Renal pelvis (tissue), 4 donors: ENCODE measurements around the gene CPEB1. TPM values are rescaled to one million over a fixed set of nuclear protein-coding genes. Genes with fewer than 3 reads are reported as not detected.

Source experiments
- DNase-seq: peaks from one replicate; pipeline ENCODE4 v3.0.0-alpha.2; 2013
- polyA plus RNA-seq, 3 donors: library from polyadenylated mRNA; unstranded; fragments of 120-200 nt; gene quantifications; one replicate each; pipeline ENCODE4 v1.2.1, GENCODE V29; 2013; ENCODE audit not compliant: insufficient read length in 3 of 3

The CPEB1 gene
- polyA plus RNA-seq, 3 donors: 2.0 to 3.2 (median 2.3) TPM

DNA sequence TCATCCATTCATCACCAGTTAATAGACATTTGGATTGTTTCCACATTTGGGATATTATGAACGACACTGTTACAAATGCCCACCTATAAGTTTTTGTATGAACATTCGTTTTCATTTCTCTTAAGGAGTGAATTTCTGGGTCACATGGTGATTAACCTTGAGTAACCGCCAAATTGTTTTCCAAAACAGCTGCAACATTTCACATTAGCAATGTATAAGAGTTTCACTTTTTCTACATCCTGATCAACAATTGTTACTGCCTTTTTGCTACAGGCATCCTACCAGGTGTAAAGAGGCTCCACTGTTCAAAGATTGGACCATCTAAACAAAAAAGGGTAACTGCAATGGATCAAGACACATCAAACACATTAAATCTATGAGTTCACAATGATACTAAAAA, 52.0 kb downstream of the CPEB1 start:
- DNase-seq: no peak

DNA sequence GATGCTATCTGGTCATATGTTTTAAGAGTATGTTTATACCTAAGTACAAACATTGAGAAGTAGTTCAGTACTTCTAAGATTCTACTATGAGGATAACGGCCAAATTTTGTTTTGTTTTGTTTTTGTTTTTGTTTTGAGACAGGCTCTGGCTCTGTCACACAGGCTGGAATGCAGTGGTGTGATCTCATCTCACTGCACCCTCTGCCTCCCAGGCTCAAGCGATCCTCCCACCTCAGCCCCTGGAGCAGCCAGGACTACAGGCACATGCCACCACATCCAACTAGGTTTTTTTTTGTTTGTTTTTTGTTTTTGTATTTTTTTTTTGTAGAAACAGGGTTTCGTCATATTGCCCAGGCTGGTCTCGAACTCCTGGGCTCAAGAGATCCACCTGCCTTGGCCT, 59.4 kb downstream of the CPEB1 start:
- DNase-seq: no peak

- peak; percentile 14 for DNase-seq
Measured at GRCh38 chr15:82585072-82585471, 62.1 kb downstream of the CPEB1 start.

- DNase-seq: no peak
Measured at GRCh38 chr15:82580713-82581112, 66.5 kb downstream of the CPEB1 start.

DNA sequence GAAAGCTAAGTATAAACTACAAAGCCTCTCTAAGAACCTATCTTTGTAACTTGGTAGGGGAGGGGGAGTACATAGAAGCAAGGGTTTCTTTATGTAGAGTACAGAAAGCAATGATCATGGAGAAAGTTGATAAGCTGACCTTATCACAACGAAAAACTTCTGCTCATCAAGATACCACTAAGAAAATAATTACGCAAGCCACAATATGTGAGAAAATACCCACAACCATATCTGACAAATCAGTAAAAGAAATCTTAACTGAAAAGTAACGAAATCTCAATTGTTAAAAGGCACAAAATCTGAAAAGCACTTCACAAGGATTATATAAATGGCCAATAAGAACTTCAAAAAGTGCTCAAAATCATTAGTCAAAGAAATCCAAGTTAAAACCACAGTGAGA, 71.8 kb downstream of the CPEB1 start:
- DNase-seq: no peak

GRCh38 chr15:82572986-82573385, 74.2 kb downstream of the CPEB1 start:
- no peak for DNase-seq

- DNase-seq: no peak
Measured at GRCh38 chr15:82572311-82572710, 74.9 kb downstream of the CPEB1 start.

- DNase-seq: peak; percentile 71
Measured at GRCh38 chr15:82571722-82572222, 75.4 kb downstream of the CPEB1 start.

DNA sequence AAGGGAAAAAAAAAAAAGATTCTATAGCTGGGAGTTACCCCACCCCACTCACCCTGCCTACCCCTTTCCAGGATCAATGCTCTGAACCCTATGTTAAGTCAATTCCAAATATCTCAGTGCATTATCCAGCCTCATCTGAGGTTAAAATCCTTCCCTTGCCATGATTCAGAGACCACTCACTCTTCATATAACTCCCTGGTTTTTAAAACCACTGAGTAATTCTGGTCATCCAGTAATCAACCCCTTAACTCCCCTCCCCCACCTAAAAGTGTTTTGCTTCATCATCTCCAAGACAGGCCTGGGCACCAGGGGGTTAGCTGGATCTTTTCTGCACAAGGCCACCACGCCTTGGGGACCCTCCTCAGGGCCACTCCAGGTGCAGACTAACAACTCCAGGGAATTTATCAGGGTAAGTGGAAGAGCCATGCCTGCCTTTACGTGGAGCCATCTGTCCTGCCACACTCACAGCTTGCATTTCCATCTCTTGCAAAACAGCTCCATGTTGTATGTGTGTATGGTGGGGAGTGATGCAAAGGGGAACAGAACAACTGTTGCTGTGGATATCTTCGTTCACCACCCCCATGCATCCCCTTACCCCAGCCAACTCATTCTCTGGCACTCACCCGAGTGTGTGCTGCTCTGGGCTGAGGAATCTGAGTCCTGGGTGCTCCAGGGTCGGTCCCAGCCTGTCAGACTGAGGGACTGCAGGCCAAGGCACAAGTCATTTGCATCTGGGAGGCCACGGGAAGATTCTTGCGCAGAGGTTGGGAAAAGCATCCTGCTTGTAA, 76.2 kb downstream of the CPEB1 start:
- no peak for DNase-seq

GRCh38 chr15:82569834-82570233, 77.3 kb downstream of the CPEB1 start:
- DNase-seq: no peak

- DNase-seq: no peak
Measured at GRCh38 chr15:82568986-82569385, 78.2 kb downstream of the CPEB1 start.

DNA sequence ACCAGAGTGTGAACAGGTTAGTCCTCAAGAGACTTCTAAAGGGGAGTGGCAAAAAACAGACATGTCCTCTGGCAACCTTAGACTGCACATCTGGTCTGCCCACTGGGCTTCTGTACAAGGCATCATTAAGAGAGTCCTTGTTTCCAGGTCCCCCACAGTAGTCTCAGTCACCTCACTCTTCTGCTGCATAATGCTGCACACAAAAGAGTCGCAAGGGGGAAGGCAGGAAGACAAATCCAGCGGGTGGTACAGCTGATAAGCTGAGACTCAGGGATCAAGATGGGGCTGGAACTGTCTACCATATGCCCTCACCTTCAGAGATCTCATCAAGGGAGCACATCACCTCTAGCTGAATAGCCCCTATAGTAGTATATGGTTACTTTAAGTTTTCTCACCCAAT, 79.5 kb downstream of the CPEB1 start:
- no peak for DNase-seq

DNA sequence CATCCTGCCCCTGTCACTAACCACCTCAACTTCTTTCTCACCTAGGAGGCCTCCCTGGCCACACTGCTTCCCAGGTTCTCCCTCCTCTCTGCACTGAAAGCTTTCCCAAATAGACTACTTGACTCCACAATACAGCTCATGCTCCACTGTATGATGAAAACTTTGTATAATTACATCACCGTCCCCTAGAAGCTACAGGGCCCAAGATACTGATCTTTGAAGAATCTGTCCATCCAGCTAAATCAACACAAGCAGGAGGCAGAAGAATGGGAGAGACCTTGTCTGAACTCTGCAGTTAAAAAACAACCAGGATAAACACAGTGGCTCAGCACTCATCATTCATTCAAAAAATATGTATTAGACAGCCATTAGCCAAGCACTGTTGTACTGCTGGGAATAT, 80.5 kb downstream of the CPEB1 start:
- no peak for DNase-seq

- DNase-seq: no peak
Measured at GRCh38 chr15:82558502-82558901, 88.7 kb downstream of the CPEB1 start.

- DNase-seq: no peak
Measured at GRCh38 chr15:82556315-82557035, 90.7 kb downstream of the CPEB1 start.

GRCh38 chr15:82554849-82555248, 92.3 kb downstream of the CPEB1 start:
- no peak for DNase-seq

DNA sequence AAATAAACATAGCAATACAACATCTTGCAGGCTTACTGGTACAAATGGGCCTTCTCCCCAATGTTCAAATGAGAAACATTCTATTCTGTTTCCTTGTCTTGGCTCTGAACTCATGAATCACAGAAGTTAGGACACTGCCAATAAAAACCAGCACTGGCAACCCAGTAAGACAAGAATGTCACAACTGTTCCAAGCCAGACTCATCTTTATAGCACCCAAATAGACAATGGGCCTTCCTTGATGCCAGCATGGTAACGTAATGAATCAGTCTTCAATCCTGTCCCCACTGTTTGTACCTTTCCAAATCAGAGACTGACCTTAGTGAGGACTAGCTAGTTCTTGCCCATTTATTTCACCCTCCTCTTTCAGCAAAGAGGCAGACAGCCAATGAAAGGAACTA, 92.8 kb downstream of the CPEB1 start:
- DNase-seq: no peak

GRCh38 chr15:82553846-82554245, 93.3 kb downstream of the CPEB1 start:
- DNase-seq: no peak

DNA sequence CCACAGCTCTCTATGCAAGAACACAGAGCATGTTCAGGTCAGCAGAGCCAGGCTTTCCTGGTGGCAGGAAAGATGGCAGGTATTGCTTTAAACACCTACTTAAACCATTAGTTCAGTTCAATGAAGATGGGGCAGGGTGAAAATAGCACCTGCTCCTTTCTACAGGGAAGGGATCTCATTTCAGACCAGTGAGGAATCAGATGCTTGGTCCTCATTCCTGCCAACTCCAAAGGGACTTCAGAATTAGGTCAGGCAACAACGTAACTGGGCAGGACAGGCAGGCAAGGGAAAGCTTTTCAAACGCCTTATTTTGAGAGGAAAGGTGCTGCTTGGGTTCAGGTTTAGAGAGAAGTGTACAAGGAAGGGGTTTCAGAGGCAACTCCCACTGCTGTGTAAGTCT, 94.3 kb downstream of the CPEB1 start:
- no peak for DNase-seq

- DNase-seq: no peak
Measured at GRCh38 chr15:82551646-82552247, 95.4 kb downstream of the CPEB1 start.

DNA sequence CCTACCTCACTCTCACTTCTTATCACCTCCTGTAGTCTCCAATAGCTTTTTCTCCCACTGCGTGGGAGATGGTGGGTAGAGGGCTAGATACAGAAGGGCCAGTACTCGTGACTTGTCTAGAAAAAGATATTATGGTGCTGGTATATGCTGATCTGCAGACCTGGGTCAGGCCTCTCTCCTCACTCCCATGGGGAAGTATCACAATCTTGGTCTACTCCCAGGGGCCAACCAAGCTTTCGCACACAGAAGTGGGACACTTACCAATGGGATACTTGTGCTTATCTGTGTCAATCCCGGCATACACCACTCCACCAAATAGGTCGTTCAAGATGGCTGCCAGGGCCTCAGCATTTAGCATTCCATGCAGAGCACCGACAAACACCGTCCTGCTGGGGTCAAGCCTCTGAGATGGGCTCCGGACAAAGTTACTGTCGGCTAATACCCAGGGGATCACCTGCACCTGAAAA, 97.9 kb downstream of the CPEB1 start:
- no peak for DNase-seq

DNA sequence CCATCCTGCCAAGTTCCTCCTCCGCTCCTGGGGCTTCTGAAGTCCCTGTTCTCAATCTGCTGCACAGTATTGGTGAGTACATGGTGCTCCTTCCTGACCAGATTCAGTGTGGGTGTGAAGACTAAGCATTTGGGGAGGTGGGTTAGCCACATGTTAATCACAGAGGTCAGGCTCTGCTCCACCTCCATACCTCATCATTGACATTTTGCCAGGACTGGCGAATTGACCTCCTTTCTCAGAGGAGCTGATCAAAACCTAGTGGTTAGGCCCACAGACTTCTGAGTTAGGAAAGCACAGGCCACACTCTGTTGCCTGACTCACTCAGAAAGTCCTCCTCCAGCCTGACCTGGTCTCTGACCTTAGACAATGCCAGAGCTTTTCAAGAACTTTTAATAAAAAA, 98.5 kb downstream of the CPEB1 start:
- DNase-seq: no peak

DNA sequence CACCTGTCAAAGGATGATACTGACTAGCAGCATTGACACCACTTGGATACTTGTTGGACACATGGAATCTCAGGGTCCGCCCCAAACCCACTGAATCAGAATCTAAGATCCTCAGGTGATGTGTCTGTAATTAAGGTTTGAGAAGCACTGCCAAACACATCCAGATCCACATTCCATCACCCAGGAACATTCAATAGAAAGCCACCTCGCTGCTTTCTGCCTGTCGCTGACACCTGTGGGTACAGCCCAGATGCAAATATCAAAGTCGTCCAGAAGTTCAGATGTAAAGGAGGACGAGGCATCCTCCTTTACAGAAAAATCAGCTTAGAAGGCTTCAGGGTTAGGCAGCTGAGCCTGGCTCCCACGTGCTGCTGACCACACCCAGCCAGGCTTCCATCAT, 101.7 kb downstream of the CPEB1 start:
- DNase-seq: no peak
